Activated T-helper 1 cell treated with anti-CD3 and anti-CD28 coated beads, Interleukin-2, amount 50 U/mL, for 16 hours (primary cell): ENCODE results near the gene PHYKPL.
"Not testable (repeated sequence)": the region's sequence is repeated elsewhere in the genome, so short reads cannot be mapped to it uniquely, and the experiment has no call there.

Experiments
- DNase-seq, 2 donors: peaks; one replicate each; pipeline ENCODE4 v3.0.0-alpha.2; 2020; ENCODE audit warnings: low read depth in 1 of 2, low spot score in 1 of 2

PHYKPL gene

GRCh38 chr5:178240341-178240741, 7.7 kb upstream of the PHYKPL start:
- DNase-seq, result no peak

DNA sequence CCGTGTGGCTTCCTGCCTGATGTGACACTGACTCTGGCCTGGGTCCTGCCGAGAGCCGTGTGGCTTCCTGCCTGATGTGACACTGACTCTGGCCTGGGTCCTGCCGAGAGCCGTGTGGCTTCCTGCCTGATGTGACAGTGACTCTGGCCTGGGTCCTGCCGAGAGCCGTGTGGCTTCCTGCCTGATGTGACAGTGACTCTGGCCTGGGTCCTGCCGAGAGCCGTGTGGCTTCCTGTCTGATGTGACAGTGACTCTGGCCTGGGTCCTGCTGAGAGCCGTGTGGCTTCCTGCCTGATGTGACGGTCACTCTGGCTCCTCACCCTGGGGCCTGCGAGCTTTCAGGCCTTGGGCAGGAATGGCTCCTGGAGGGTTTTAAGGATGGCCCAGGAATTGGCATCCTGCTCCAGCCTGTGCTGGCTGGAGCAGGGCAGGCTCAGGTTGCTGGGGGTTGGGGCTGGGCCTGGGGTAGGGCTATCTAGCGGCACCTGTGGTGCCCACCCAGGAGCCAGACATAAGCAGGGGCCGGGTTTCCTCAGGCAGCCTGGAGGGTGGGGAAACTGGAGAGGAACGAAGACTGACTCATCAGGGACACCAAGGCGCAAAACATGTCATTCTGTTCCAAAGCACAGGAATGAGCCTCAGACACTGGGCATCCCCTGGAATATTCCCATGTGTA, 7.2 kb upstream of the PHYKPL start:
- not testable (repeated sequence) for DNase-seq

DNA sequence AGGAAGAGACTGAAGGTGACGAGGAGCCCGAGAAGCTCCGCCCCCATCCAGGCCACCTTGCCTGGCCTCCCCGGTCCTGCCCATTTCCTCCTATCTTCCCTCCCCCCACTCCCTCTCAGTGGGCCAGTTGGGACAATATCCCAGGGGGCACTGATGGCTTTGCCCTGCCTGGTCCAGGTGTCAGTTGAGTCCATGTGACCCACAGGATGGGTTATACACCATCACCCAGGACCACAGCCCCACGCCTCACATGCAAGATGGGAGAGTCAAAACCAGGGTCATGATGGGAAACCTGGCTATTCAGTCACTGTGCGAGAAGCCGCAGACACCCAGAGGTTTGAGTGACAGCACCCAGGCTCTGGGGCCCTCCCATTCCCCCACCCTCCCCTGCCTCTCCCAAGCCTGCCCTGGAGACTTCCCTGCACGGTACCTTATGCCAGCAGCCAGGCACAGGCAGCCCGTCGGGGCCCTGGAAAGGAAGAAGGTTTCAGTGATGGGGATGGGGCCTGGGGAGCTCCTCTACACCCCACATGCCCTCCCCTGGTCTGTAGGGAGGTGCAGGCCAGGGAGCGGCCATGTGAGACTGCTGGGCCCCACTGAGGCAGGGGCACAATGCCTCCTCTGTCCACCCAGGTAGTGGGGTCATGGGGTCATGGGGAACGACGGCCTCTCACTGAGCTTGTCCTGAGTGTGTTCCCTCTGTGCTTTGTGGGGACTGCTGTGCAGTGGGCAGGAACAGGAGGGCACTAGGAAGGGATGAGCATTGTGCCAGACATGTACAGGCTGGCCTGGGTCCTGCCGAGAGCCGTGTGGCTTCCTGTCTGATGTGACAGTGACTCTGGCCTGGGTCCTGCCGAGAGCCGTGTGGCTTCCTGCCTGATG, 6.3 kb upstream of the PHYKPL start:
- no peak for DNase-seq

- DNase-seq, result no peak
These were observed 5.7 kb upstream of the PHYKPL start for GRCh38 chr5:178238313-178238635.

DNA sequence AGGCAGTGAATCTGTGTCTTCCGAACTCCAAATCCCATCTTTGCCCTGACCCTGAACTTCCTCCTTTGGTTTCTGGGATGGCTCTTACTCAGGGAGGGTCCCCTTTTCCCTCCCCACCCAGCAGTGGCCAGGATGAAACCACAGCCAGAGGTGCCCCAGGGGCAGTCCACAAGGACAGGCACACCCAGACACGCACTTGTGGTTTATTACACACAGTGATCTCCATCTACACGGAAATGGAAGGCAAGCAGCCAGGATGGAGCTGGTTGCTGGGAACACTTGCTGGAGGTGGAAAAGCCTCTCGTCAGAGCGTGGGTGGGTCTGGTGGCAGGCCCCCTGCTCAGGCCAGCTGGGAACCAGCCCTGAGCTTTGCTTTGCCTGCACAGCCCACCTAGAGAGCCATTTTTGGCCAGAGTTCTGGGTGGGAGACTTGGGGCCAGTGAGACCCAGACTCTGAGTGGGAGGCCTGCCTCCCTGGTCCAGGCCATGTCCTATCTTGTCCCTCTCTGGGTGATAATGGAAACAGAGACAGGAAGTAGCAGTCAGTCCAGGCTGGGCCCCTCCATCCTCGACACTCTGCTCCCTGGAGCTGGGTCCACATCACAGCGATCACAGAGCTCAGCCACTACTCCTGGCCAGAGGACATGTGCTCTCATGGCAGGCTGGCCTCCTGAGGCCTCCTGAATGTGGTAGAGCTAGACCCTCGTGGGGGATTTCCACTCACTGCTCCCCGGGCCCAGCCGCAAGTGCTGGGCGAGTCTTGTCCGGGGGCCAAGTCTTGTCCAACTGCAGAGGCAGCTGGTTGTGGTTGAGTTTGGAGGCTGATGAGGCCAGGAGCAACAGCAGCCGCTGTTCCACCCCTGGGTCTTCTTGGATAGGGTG, 5.1 kb upstream of the PHYKPL start:
- DNase-seq, result no peak

- DNase-seq, result no peak
These were observed 4.1 kb upstream of the PHYKPL start for GRCh38 chr5:178236679-178237078.

DNA sequence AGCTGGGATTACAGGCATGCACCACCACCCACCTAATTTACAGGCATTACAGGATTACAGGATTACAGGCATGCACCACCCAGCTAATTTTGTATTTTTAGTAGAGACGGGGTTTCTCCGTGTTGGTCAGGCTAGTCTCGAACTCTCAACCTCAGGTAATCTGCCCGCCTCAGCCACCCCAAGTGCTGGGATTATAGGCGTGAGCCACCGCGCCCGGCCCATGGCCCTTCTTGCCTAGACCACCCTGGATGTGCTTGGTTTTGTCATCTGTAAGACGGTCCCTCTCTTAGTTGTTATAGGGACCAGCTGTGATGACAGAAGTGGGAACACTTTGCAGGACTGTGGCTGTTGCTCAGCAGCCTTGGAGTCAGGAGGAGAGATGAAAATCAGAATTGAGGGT, 3.5 kb upstream of the PHYKPL start:
- DNase-seq, result no peak

- DNase-seq, result no peak
These were observed 3.0 kb upstream of the PHYKPL start for GRCh38 chr5:178235588-178235974.

DNA sequence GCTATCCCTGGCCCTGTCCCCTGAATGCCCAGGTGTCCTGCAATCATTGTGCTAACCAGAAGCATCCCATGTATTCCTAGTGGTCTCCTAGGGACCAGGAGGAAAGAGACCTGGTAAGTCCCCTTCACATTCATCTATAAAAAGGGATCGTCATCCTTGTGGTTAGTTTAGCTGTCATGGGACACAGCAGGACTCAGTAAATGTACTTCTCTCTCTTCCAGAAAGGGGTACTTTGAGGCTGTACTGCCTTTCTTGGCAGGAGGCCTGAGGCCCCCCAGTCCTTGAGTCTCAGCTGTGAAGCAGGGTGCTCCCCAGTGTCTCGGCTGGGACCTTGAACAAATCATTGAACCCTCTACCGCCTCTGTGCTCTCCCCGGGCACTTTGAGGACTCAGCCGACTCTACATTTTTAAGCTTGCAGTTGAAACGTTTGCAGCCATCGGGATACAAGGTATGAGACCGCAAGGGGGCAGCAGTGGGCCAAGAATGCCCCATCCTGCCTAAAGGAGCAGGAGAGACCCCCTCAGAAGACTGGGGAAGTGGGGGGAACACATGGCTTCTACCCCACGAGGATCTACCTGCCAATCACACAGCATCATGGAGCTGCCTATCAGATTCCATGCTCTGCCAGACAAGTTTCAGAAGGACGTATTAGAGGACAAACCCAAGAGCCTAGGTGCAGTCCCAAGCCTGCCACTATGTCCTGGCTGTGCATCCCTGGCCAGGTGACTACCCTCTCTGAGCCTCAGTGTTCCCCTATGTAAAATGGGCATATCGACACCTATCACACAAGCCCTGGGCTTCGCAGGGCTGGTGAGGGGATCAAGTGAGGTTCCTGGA, 2.4 kb upstream of the PHYKPL start:
- DNase-seq, result peak; percentile 45 to 58

DNA sequence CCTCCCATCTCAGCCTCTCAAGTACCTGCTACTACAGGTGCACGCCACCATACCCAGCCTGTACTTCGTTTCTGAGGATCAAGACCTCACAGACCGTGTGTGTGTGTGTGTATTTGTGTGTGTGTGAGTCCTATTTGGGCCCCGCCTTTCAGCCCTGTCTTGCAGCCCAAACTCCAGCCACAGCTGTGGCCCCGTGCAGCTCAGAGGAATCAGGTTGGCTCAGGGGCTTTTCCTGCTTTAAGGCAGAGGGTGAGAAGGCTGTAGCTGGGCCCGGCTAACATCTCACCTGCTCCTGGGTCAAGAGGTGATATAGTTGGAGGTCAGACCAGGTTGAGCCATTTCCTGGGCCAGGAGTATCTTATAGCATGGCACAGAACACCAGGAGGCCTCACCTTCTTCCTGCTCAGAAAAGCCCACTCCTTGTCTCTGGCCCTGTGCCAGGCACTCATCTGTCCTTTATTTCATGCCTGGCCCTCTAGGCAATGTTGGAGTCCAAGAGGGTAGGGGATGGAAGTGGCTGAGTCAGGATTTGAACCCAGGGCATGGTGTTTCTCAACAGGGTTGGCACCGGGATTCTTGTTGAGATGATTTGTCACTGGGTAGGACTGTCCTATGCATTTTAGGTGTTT, 1.6 kb upstream of the PHYKPL start:
- no peak for DNase-seq

GRCh38 chr5:178232920-178233429, 373 bp upstream of the PHYKPL start:
- DNase-seq, result no peak

GRCh38 chr5:178231539-178232123, 971 bp downstream of the PHYKPL start:
- no peak for DNase-seq

GRCh38 chr5:178230879-178231538, 1.6 kb downstream of the PHYKPL start:
- no peak for DNase-seq

DNA sequence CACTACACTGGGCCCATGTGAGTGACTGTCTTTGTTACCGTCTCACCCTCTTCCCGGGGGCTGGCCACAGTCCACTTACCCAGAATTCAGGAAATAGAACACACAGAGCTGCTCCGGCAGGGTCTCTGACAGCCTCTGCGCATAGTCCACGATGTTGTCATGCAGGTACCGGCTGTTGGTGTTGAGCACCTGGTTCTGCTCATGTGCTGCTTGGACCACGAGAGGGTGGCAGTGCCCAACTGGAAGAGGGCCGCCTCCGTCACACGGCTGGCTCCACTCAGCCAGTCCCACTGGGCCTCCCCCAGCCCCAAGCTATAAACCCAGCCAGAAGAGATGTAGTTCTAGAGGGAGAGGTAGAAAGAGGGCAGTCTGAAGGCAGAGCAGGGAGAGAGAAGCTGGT, 2.7 kb downstream of the PHYKPL start:
- no peak for DNase-seq

DNA sequence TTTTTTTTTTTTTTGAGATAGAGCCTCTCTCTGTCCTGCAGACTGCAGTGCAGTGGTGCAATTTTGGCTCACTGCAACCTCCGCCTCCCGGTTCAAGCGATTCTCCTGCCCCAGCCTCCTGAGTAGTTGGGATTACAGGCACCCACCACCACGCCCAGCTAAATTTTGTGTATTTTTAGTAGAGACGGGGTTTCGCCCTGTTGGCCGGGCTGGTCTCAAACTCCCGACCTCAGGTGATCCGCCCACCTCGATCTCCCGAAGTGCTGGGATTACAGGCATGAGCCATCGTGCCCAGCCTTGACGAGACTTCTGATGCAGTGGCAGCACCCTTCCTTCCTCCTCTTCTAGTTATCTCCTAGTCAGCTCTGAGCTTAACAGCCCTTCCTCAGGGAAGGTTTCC, 3.5 kb downstream of the PHYKPL start:
- not testable (repeated sequence) for DNase-seq

- DNase-seq, result no peak
These were observed 4.0 kb downstream of the PHYKPL start for GRCh38 chr5:178228609-178229008.

DNA sequence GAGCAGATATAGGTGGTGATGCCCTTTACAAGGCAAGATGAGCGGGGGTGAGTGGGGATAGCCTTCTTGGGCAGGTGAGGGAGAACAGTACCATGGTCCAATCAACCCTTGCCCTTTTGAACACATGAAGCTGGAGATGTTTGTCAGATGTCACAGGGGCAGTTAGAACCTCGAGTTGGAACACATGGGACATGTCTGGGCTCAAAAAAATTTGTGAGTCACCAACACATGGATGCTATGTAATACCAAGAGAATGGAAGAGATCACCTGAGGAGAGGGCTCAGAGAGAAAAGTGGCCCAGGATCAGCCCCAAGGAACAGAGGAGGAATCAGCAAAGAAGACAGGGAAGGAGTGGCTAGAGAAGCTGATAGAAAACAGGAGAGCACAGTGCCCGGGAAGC, 4.7 kb downstream of the PHYKPL start:
- DNase-seq, result no peak

DNA sequence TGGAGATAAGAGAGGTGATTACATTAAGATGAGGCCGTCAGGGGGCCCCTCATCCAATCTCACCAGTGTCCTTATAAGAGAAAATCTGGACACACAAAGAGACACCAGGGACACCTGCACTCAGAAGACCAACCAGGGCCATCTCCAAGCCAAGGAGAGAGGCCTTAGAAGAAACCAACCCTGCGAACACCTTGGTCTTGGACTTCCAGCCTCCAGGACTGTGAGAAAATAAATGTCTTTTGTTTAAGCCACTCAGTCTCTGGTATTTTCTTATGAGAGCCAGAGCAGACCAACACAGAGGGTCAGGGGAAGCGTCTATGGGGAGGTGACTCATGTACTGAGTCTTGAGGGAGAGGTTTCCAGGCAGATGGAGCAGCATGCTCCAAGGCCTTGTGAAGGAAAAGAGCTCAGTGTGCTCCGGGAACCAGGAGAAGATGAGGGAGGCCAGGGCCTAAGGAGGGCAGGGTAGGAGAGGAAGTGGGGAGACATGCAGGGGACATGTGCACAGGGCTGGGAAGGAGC, 5.4 kb downstream of the PHYKPL start:
- DNase-seq, result no peak

DNA sequence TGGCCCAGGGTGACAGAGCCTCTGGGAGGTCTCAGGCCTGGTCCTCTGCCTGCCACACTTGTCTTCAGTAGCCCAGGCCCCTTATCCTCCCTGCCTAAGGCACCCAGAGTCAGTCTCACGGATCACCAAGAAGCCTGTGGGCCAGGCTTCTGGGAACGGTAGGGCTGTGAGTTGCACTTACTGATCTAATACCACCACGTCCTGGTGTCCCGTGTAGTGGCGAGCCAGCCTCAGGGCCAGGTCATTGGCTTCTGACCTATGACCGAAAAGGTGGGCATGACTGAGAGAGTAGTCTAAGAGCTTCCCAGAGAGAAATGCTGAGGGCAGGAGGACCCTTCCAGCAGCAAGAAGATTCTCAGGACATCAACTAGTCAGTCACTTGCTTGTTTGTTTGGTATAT, 7.4 kb downstream of the PHYKPL start:
- DNase-seq, result no peak
